A549 (cell line): ENCODE measurements around the gene CNIH2. TPM values are rescaled to one million over a fixed set of nuclear protein-coding genes. Genes with fewer than 3 reads are reported as not detected.

ENCODE experiments used
- ATAC-seq, 2 experiments: fragments of 200-7000 bp in 1 of 2; fragments of >200 bp in 1 of 2; cut with Nextera tagmentation in 1 of 2; cut with Tn5 transposase in 1 of 2; 3 replicates each; pipeline versions ENCODE4 v1.8.0 to v1.9.1; 2018 to 2020; ENCODE audit warnings: mild to moderate bottlenecking in 1 of 2, moderate library complexity in 1 of 2
- CTCF ChIA-PET: fragments of 300-600 bp; sonication (Branson Sonifier 250); formaldehyde crosslinking; extraction: SDS; loops from one replicate; lab custom pipeline; 2021; ENCODE audit warnings: antibody characterized with exemption, inconsistent platforms; lab: Yijun Ruan, JAX
- POLR2A ChIA-PET: fragments of 350-600 bp; formaldehyde crosslinking; extraction: SDS; loops from one replicate; lab custom pipeline; 2021; ENCODE audit warnings: antibody characterized with exemption, inconsistent platforms; lab: Yijun Ruan, JAX
- DNase-seq, 2 experiments: peaks; one replicate each; pipeline versions ENCODE4 v3.0.0 to v3.0.0-alpha.2; 2011 to 2016; ENCODE audit warnings: low read depth in 1 of 2, low spot score in 1 of 2
- FAIRE-seq: peaks from 2 replicates; lab custom pipeline; 2011; peaks lifted over from hg19 to GRCh38; lab: Jason Lieb, UNC
- H3K27ac ChIP-seq, 2 experiments: fragments of >200 bp; sonication (Bioruptor Twin); formaldehyde crosslinking; 3 replicates each; pipeline ENCODE4 v1.5.1; 2016 to 2017
- H3K4me1 ChIP-seq: fragments of >200 bp; sonication (Bioruptor Twin); formaldehyde crosslinking; 3 replicates; pipeline ENCODE4 v1.6.1; 2016
- H3K4me2 ChIP-seq: fragments of >200 bp; sonication (Bioruptor Twin); formaldehyde crosslinking; 3 replicates; pipeline ENCODE4 v1.6.1; 2016
- H3K4me3 ChIP-seq: fragments of >200 bp; sonication (Bioruptor Twin); formaldehyde crosslinking; 3 replicates; pipeline ENCODE4 v1.5.1; 2016
- H3K9me3 ChIP-seq: fragments of >200 bp; sonication (Bioruptor Twin); formaldehyde crosslinking; 3 replicates; pipeline ENCODE4 v1.6.1; 2016
- BHLHE40 ChIP-seq: IDR thresholded peaks from 2 replicates; pipeline ENCODE4 v1.6.1; 2012; ENCODE audit warnings: low read depth, low read length, inconsistent platforms
- CBX2 ChIP-seq: fragments of 200-600 bp; sonication (generic); IDR thresholded peaks from 2 replicates; pipeline ENCODE4 v1.6.1; 2016; ENCODE audit warnings: low read depth, mild to moderate bottlenecking, borderline replicate concordance
- CBX8 ChIP-seq: fragments of 200-600 bp; sonication (generic); IDR thresholded peaks from 2 replicates; pipeline ENCODE4 v1.6.1; 2016
- CHD4 ChIP-seq: fragments of 200-600 bp; sonication (generic); IDR thresholded peaks from 2 replicates; pipeline ENCODE4 v1.6.1; 2016; ENCODE audit warnings: antibody characterized with exemption, mild to moderate bottlenecking, borderline replicate concordance
- EHF ChIP-seq: fragments of 250-450 bp; sonication (Bioruptor Pico); IDR thresholded peaks from 2 replicates; pipeline ENCODE4 v1.5.0; 2020; ENCODE audit warnings: mild to moderate bottlenecking
- EHMT2 ChIP-seq: fragments of 200-600 bp; sonication (generic); IDR thresholded peaks from 2 replicates; pipeline ENCODE4 v1.6.1; 2016; ENCODE audit warnings: antibody characterized with exemption, low read depth, mild to moderate bottlenecking, moderate library complexity
- EP300 ChIP-seq, 2 experiments: fragments of >200 bp; sonication (Bioruptor Twin); formaldehyde crosslinking; IDR thresholded peaks; 2 replicates in 1 of 2; 3 replicates in 1 of 2; pipeline ENCODE4 v1.6.1; 2016 to 2017
- ESRRA ChIP-seq: fragments of 150-350 bp; IDR thresholded peaks from 2 replicates; pipeline ENCODE4 v1.6.1; 2014; ENCODE audit warnings: mild to moderate bottlenecking, low read length, borderline replicate concordance
- HDAC2 ChIP-seq: fragments of 200-600 bp; sonication (generic); IDR thresholded peaks from 2 replicates; pipeline ENCODE4 v1.6.1; 2016
- HOXA7 ChIP-seq: fragments of 250-450 bp; sonication (Bioruptor Pico); IDR thresholded peaks from 2 replicates; pipeline ENCODE4 v1.5.0; 2020; ENCODE audit warnings: mild to moderate bottlenecking, moderate library complexity
- HOXB5 ChIP-seq: fragments of 250-450 bp; sonication (Bioruptor Pico); IDR thresholded peaks from 2 replicates; pipeline ENCODE4 v1.5.0; 2020; ENCODE audit warnings: mild to moderate bottlenecking, moderate library complexity
- JUN ChIP-seq, 2 experiments: fragments of >200 bp; sonication (Bioruptor Twin); formaldehyde crosslinking; IDR thresholded peaks; 2 replicates in 1 of 2; 3 replicates in 1 of 2; pipeline ENCODE4 v1.6.1; 2016 to 2017
- JUNB ChIP-seq: fragments of >200 bp; sonication (Bioruptor Twin); formaldehyde crosslinking; IDR thresholded peaks from 2 replicates; pipeline ENCODE4 v1.6.1; 2016
- KDM5A ChIP-seq: fragments of 200-600 bp; sonication (generic); IDR thresholded peaks from 2 replicates; pipeline ENCODE4 v1.6.1; 2016; ENCODE audit warnings: antibody characterized with exemption, mild to moderate bottlenecking
- MAFK ChIP-seq: fragments of 450-650 bp; IDR thresholded peaks from 2 replicates; pipeline ENCODE4 v1.6.1; 2014; ENCODE audit not compliant: partially characterized antibody
- MAZ ChIP-seq: fragments of 150-350 bp; IDR thresholded peaks from 2 replicates; pipeline ENCODE4 v1.6.1; 2014; ENCODE audit warnings: antibody characterized with exemption, low read depth, low read length, borderline replicate concordance
- NFE2L2 ChIP-seq: fragments of 150-350 bp; conservative IDR thresholded peaks from 2 replicates; pipeline ENCODE4 v1.6.1; 2014; ENCODE audit warnings: low read length
- NPAS2 ChIP-seq: fragments of 250-450 bp; sonication (Bioruptor Pico); IDR thresholded peaks from 2 replicates; pipeline ENCODE4 v1.8.0; 2022; ENCODE audit warnings: mild to moderate bottlenecking, moderate library complexity, borderline replicate concordance
- POLR2A ChIP-seq: IDR thresholded peaks from 2 replicates; pipeline ENCODE4 v1.6.1; 2012; ENCODE audit warnings: mild to moderate bottlenecking, low read length
- POLR2AphosphoS2 ChIP-seq: conservative IDR thresholded peaks from 2 replicates; pipeline ENCODE4 v1.6.1; 2012; ENCODE audit warnings: low read length, improper control_type of control experiment, inconsistent platforms
- RAD21 ChIP-seq, 2 experiments: fragments of >200 bp in 1 of 2; sonication (Bioruptor Twin) in 1 of 2; formaldehyde crosslinking in 1 of 2; IDR thresholded peaks in 1 of 2; conservative IDR thresholded peaks in 1 of 2; 2 replicates in 1 of 2; 3 replicates in 1 of 2; pipeline ENCODE4 v1.6.1; 2012 to 2018; ENCODE audit warnings: inconsistent platforms in 1 of 2
- RARB ChIP-seq: fragments of 250-450 bp; sonication (Bioruptor Pico); IDR thresholded peaks from 2 replicates; pipeline ENCODE4 v1.8.0; 2021; ENCODE audit warnings: mild to moderate bottlenecking, moderate library complexity
- RCOR1 ChIP-seq: fragments of 150-350 bp; IDR thresholded peaks from 2 replicates; pipeline ENCODE4 v1.6.1; 2014; ENCODE audit warnings: antibody characterized with exemption, low read length, low read depth
- RFX5 ChIP-seq: fragments of 450-650 bp; IDR thresholded peaks from 2 replicates; pipeline ENCODE4 v1.7.1; 2014; ENCODE audit warnings: antibody characterized with exemption, mild to moderate bottlenecking, moderate library complexity
- TFCP2L1 ChIP-seq: fragments of 250-450 bp; sonication (Bioruptor Pico); IDR thresholded peaks from 2 replicates; pipeline ENCODE4 v1.5.0; 2021; ENCODE audit warnings: mild to moderate bottlenecking
- WGBS: methylation state at CpG from one replicate; pipeline ENCODE4 v1.1.6; 2017; ENCODE audit errors: missing lambda C conversion rate; 5-methylcytosine and 5-hydroxymethylcytosine counted together
- polyA plus RNA-seq, 4 experiments: library from polyadenylated mRNA; depleted of rRNA in 3 of 4; stranded (reverse); fragments of >200 nt; fragmentation: RNase III in 1 of 4; extraction: RNeasy Plus Mini Kit Qiagen cat#74134 plus additional on column Dnase treatment in 1 of 4; gene quantifications; 2 replicates in 3 of 4; 3 replicates in 1 of 4; pipeline ENCODE4 v1.2.3, GENCODE V29; 2011 to 2017
- TF ChIP-seq, protein P1 (sequence below): fragments of >200 bp; sonication (Bioruptor Twin); formaldehyde crosslinking; IDR thresholded peaks from 2 replicates; pipeline ENCODE4 v1.6.1; 2016
- TF ChIP-seq, protein P2 (sequence below): fragments of >200 bp; sonication (Bioruptor Twin); formaldehyde crosslinking; IDR thresholded peaks from 3 replicates; pipeline ENCODE4 v1.6.1; 2016
- TF ChIP-seq, protein P3 (sequence below): IDR thresholded peaks from 2 replicates; pipeline ENCODE4 v1.6.1; 2012; ENCODE audit warnings: low read depth, borderline replicate concordance
- TF ChIP-seq, protein P4 (sequence below): fragments of 150-350 bp; IDR thresholded peaks from 2 replicates; pipeline ENCODE4 v1.6.1; 2014; ENCODE audit warnings: low read depth, mild to moderate bottlenecking, low read length
- TF ChIP-seq, protein P5 (sequence below): fragments of 450-650 bp; IDR thresholded peaks from 2 replicates; pipeline ENCODE4 v1.6.1; 2014; ENCODE audit warnings: antibody characterized with exemption
- TF ChIP-seq, protein P6 (sequence below): IDR thresholded peaks from 2 replicates; pipeline ENCODE4 v1.6.1; 2012

The CNIH2 gene
- polyA plus RNA-seq, 2 of the 4 experiments (the other 2 are of a cell fraction), result 0.98 to 1.1 TPM

DNA sequence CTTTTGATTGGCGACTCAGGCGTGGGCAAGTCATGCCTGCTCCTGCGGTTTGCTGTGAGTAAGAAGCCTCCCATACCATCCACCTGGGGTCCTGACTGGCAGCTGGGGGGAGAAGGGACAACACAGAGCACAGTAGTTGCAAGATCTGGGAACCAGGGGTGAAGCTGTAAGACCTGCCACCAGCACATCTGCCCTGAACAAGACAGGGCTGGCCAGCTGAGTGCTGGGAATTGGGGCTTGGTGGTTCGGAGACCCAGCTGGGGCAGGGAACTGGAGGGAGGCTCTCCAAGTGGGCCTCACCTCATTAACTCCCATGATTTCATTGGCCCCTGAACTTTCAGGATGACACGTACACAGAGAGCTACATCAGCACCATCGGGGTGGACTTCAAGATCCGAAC, 6.2 kb upstream of the CNIH2 start:
- Histone ChIP-seq H3K4me3 (no peak overlapping the region), H3K9me3 (no peaks in the 10 kb centered on the region), H3K4me2 (no peak overlapping the region), H3K27ac (no peak overlapping the region), H3K4me1 (peaks cover 14% of the 10 kb centered on the region)
- no peak for ATAC-seq
- ChIA-PET CTCF (interaction anchor here (0.7 to 1.2 kb wide), 3 partner anchors 10 to 50 kb away, joined by 3 to 4 read pairs (median 4); no protein-coding TSS in a partner anchor), POLR2A (no interaction called here)
- WGBS, result 94% methylated on average over 7 of the region's 7 CpGs
- FAIRE-seq, result no peak
- no peak for DNase-seq
- TF ChIP-seq NPAS2 (CRISPR knock-in tag) (no peak), BHLHE40 (no peak), RARB (CRISPR knock-in tag) (no peak), JUNB (no peak), RCOR1 (no peak), POLR2A (no peak), MAZ (no peak), POLR2AphosphoS2 (no peak), EHF (CRISPR knock-in tag) (no peak), HOXA7 (CRISPR knock-in tag) (no peak), ESRRA (no peak), CHD4 (no peak), KDM5A (no peak), NFE2L2 (no peak)
- TF ChIP-seq, protein P1, sequence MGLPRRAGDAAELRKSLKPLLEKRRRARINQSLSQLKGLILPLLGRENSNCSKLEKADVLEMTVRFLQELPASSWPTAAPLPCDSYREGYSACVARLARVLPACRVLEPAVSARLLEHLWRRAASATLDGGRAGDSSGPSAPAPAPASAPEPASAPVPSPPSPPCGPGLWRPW, result no peak
- TF ChIP-seq, protein P2, sequence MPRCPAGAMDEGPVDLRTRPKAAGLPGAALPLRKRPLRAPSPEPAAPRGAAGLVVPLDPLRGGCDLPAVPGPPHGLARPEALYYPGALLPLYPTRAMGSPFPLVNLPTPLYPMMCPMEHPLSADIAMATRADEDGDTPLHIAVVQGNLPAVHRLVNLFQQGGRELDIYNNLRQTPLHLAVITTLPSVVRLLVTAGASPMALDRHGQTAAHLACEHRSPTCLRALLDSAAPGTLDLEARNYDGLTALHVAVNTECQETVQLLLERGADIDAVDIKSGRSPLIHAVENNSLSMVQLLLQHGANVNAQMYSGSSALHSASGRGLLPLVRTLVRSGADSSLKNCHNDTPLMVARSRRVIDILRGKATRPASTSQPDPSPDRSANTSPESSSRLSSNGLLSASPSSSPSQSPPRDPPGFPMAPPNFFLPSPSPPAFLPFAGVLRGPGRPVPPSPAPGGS, result no peak
- TF ChIP-seq, protein P3, sequence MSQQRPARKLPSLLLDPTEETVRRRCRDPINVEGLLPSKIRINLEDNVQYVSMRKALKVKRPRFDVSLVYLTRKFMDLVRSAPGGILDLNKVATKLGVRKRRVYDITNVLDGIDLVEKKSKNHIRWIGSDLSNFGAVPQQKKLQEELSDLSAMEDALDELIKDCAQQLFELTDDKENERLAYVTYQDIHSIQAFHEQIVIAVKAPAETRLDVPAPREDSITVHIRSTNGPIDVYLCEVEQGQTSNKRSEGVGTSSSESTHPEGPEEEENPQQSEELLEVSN, result no peak

DNA sequence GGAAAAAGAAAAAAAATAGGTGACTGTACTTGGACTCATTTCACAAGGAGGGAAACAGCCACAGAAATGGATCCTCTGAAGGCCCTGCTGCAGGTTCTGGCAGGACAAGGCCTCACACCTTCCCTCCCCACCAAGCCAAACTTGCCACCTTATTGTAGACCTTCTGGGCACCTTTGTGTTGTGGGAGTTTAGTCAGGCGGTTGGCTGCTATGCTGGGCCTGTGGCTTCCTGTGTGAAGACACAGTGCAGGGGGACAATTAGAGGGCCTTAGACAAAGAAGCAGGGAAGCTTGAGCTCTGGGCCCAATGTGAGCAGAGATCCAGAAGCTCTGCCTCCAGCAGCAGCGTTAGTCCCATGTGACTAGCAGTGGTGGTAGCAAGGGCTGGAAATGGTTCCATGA, 5.4 kb upstream of the CNIH2 start:
- ChIA-PET CTCF (interaction anchor here (0.9 to 1.2 kb wide), 3 partner anchors 39 to 205 kb away, joined by 3 to 4 read pairs (median 3); partner anchors contain the start of gene RIN1), POLR2A (interaction anchor here (1.0 kb wide), 1 partner anchor 17 kb away, joined by 3 read pairs; the partner anchor contains the start of gene YIF1A)
- FAIRE-seq (no peak), ATAC-seq (no peak), DNase-seq (no peak)
- TF ChIP-seq, protein P4, sequence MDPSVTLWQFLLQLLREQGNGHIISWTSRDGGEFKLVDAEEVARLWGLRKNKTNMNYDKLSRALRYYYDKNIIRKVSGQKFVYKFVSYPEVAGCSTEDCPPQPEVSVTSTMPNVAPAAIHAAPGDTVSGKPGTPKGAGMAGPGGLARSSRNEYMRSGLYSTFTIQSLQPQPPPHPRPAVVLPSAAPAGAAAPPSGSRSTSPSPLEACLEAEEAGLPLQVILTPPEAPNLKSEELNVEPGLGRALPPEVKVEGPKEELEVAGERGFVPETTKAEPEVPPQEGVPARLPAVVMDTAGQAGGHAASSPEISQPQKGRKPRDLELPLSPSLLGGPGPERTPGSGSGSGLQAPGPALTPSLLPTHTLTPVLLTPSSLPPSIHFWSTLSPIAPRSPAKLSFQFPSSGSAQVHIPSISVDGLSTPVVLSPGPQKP, result no peak
- TF ChIP-seq, protein P3, result no peak
- TF ChIP-seq EP300 (IDR thresholded peaks at IDR 0.05) (no peak), HOXB5 (CRISPR knock-in tag) (no peak), CBX2 (no peak), JUN (IDR thresholded peaks at IDR 0.05) (no peak), KDM5A (no peak), TFCP2L1 (CRISPR knock-in tag) (no peak), MAFK (no peak), HDAC2 (no peak), ESRRA (no peak), JUNB (no peak), RFX5 (no peak), HOXA7 (CRISPR knock-in tag) (no peak), CBX8 (no peak), EHMT2 (no peak), EHF (CRISPR knock-in tag) (no peak), RAD21 (conservative IDR thresholded peaks at IDR 0.05 in 1 of 2, IDR thresholded peaks at IDR 0.05 in 1 of 2) (no peak)
- TF ChIP-seq, protein P5, sequence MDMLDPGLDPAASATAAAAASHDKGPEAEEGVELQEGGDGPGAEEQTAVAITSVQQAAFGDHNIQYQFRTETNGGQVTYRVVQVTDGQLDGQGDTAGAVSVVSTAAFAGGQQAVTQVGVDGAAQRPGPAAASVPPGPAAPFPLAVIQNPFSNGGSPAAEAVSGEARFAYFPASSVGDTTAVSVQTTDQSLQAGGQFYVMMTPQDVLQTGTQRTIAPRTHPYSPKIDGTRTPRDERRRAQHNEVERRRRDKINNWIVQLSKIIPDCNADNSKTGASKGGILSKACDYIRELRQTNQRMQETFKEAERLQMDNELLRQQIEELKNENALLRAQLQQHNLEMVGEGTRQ, result no peak
- TF ChIP-seq, protein P6, sequence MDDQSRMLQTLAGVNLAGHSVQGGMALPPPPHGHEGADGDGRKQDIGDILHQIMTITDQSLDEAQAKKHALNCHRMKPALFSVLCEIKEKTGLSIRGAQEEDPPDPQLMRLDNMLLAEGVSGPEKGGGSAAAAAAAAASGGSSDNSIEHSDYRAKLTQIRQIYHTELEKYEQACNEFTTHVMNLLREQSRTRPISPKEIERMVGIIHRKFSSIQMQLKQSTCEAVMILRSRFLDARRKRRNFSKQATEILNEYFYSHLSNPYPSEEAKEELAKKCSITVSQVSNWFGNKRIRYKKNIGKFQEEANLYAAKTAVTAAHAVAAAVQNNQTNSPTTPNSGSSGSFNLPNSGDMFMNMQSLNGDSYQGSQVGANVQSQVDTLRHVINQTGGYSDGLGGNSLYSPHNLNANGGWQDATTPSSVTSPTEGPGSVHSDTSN, result no peak
- Histone ChIP-seq H3K4me3 (no peak overlapping the region), H3K4me2 (no peak overlapping the region), H3K9me3 (no peaks in the 10 kb centered on the region), H3K4me1 (peaks cover 8% of the 10 kb centered on the region; the same call in 2 of the 3 replicates), H3K27ac (no peak overlapping the region)
- 80% methylated on average over 2 of the region's 2 CpGs for WGBS
